ENCODE results near the gene SPAAR.

DNA sequence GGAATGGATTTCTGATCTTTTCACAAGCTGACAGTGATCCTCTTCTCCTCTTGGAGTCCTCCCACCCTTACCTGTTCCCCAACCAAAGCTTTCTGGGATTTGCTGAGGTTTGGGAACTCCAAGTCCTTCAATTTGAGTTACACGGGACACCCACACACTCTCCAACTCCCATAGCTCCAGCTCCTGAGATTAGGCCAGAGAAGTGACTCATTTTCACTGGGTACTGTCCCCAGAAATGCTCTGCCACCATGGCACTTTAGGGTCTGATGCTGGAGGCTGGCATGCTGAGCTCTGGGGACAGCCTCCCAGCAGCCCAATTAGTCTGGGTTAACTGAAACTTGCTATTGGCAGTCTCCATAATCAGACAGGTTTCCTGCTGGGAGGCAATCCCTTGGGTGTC is 17.2 kb upstream of the SPAAR start:
- no peak for TF ChIP-seq CTCF (conservative IDR thresholded peaks at IDR 0.05)
- no peak for TF ChIP-seq EZH2 (IDR thresholded peaks at IDR 0.05; ENCODE audit: low read depth)
